ENCODE measurements around the gene RAB3GAP1.

DNA sequence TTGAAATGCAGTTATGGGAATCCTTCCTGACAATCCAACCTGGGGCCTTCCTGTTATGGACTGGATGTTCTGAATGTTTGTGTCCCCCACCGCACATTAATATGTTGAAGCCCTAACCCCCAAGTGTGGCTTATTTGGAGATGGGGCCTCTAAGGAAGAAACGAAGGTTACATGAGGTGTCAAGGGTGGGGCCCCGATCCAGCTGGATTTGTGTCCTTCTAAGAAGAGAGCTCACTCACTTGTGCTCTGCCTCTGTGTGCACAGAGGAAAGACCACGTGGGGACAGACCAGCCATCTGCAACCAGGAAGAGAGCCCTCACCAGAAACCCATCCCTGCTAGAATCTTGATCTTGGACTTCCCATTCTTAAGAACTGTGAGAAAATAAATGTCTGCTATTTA is 49.3 kb upstream of the RAB3GAP1 start:
- TF ChIP-seq, protein P1, sequence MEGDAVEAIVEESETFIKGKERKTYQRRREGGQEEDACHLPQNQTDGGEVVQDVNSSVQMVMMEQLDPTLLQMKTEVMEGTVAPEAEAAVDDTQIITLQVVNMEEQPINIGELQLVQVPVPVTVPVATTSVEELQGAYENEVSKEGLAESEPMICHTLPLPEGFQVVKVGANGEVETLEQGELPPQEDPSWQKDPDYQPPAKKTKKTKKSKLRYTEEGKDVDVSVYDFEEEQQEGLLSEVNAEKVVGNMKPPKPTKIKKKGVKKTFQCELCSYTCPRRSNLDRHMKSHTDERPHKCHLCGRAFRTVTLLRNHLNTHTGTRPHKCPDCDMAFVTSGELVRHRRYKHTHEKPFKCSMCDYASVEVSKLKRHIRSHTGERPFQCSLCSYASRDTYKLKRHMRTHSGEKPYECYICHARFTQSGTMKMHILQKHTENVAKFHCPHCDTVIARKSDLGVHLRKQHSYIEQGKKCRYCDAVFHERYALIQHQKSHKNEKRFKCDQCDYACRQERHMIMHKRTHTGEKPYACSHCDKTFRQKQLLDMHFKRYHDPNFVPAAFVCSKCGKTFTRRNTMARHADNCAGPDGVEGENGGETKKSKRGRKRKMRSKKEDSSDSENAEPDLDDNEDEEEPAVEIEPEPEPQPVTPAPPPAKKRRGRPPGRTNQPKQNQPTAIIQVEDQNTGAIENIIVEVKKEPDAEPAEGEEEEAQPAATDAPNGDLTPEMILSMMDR (conservative IDR thresholded peaks at IDR 0.05), result no peak
- no peak for TF ChIP-seq EZH2 (IDR thresholded peaks at IDR 0.05; ENCODE audit: low read depth)
